SK-N-SH treated with all-trans-retinoic acid at 6 μM for 48 hours (cell line): ENCODE measurements around the gene PTX3.

ENCODE experiments used
- ATAC-seq: fragments of 200-7000 bp; cut with Tn5 transposase; 3 replicates; pipeline ENCODE4 v1.9.1; 2020; ENCODE audit warnings: mild to moderate bottlenecking, moderate library complexity
- ARNTL ChIP-seq: fragments of 450-650 bp; formaldehyde crosslinking; IDR thresholded peaks from 2 replicates; pipeline ENCODE4 v1.5.0; 2020; ENCODE audit warnings: low read depth, mild to moderate bottlenecking, moderate library complexity, borderline replicate concordance
- BACH2 ChIP-seq: fragments of 250-450 bp; sonication (Bioruptor Pico); IDR thresholded peaks from 2 replicates; pipeline ENCODE4 v1.9.0; 2021; ENCODE audit warnings: mild to moderate bottlenecking, borderline replicate concordance
- CSDC2 ChIP-seq: fragments of 250-450 bp; sonication (Bioruptor Pico); IDR thresholded peaks from 2 replicates; pipeline ENCODE4 v1.5.0; 2020; ENCODE audit warnings: mild to moderate bottlenecking, moderate library complexity
- ESRRG ChIP-seq: fragments of 250-450 bp; sonication (Bioruptor Pico); IDR thresholded peaks from 2 replicates; pipeline ENCODE4 v1.6.1; 2021; ENCODE audit warnings: mild to moderate bottlenecking
- GLIS3 ChIP-seq: fragments of 250-450 bp; sonication (Bioruptor Pico); IDR thresholded peaks from 2 replicates; pipeline ENCODE4 v1.5.0; 2020; ENCODE audit warnings: mild to moderate bottlenecking, moderate library complexity
- ISL1 ChIP-seq: fragments of 250-450 bp; sonication (Bioruptor Pico); IDR thresholded peaks from 2 replicates; pipeline ENCODE4 v2.1.2; 2022; ENCODE audit warnings: mild to moderate bottlenecking, moderate library complexity
- OSR1 ChIP-seq: fragments of 250-450 bp; sonication (Bioruptor Pico); IDR thresholded peaks from 2 replicates; pipeline ENCODE4 v1.8.0; 2022; ENCODE audit warnings: moderate library complexity, mild to moderate bottlenecking, inconsistent platforms
- PPARA ChIP-seq: fragments of 250-450 bp; sonication (Bioruptor Pico); IDR thresholded peaks from 2 replicates; pipeline ENCODE4 v1.5.0; 2020; ENCODE audit warnings: mild to moderate bottlenecking, borderline replicate concordance
- RARB ChIP-seq: fragments of 250-450 bp; sonication (Bioruptor Pico); IDR thresholded peaks from 2 replicates; pipeline ENCODE4 v1.8.0; 2021; ENCODE audit warnings: mild to moderate bottlenecking, moderate library complexity
- SNAI2 ChIP-seq: fragments of 250-450 bp; sonication (Bioruptor Pico); IDR thresholded peaks from 2 replicates; pipeline ENCODE4 v1.5.0; 2020; ENCODE audit warnings: mild to moderate bottlenecking, moderate library complexity
- TCF4 ChIP-seq: fragments of 250-450 bp; sonication (Bioruptor Pico); IDR thresholded peaks from 2 replicates; pipeline ENCODE4 v1.8.0; 2021; ENCODE audit warnings: mild to moderate bottlenecking, moderate library complexity, borderline replicate concordance
- TOX ChIP-seq: fragments of 250-450 bp; sonication (Bioruptor Pico); IDR thresholded peaks from 2 replicates; pipeline ENCODE4 v1.8.0; 2021; ENCODE audit warnings: mild to moderate bottlenecking, moderate library complexity, borderline replicate concordance
- ZFP3 ChIP-seq: fragments of 250-450 bp; sonication (Bioruptor Pico); IDR thresholded peaks from 2 replicates; pipeline ENCODE4 v1.5.0; 2020; ENCODE audit warnings: mild to moderate bottlenecking, moderate library complexity
- ZFP30 ChIP-seq: fragments of 450-650 bp; formaldehyde crosslinking; IDR thresholded peaks from 2 replicates; pipeline ENCODE4 v1.5.0; 2022; ENCODE audit warnings: mild to moderate bottlenecking, moderate library complexity
- ZNF70 ChIP-seq: fragments of 450-650 bp; formaldehyde crosslinking; IDR thresholded peaks from 2 replicates; pipeline ENCODE4 v1.5.0; 2020; ENCODE audit warnings: mild to moderate bottlenecking, moderate library complexity
- ZNF8 ChIP-seq: fragments of 450-650 bp; formaldehyde crosslinking; IDR thresholded peaks from 2 replicates; pipeline ENCODE4 v1.5.0; 2020; ENCODE audit warnings: mild to moderate bottlenecking, moderate library complexity
- TF ChIP-seq, protein P1 (sequence below): fragments of 250-450 bp; sonication (Bioruptor Pico); IDR thresholded peaks from 2 replicates; pipeline ENCODE4 v1.8.0; 2020; ENCODE audit warnings: mild to moderate bottlenecking, moderate library complexity, borderline replicate concordance
- TF ChIP-seq, protein P2 (sequence below): fragments of 250-450 bp; sonication (Bioruptor Pico); IDR thresholded peaks from 2 replicates; pipeline ENCODE4 v1.8.0; 2021; ENCODE audit warnings: low read depth, mild to moderate bottlenecking, moderate library complexity, borderline replicate concordance
- TF ChIP-seq, protein P3 (sequence below): fragments of 250-450 bp; sonication (Bioruptor Pico); IDR thresholded peaks from 2 replicates; pipeline ENCODE4 v1.5.0; 2020; ENCODE audit warnings: mild to moderate bottlenecking, moderate library complexity
- TF ChIP-seq, protein P4 (sequence below): fragments of 250-450 bp; sonication (Bioruptor Pico); IDR thresholded peaks from 2 replicates; pipeline ENCODE4 v1.5.1; 2021; ENCODE audit warnings: mild to moderate bottlenecking, moderate library complexity

Gene PTX3

DNA sequence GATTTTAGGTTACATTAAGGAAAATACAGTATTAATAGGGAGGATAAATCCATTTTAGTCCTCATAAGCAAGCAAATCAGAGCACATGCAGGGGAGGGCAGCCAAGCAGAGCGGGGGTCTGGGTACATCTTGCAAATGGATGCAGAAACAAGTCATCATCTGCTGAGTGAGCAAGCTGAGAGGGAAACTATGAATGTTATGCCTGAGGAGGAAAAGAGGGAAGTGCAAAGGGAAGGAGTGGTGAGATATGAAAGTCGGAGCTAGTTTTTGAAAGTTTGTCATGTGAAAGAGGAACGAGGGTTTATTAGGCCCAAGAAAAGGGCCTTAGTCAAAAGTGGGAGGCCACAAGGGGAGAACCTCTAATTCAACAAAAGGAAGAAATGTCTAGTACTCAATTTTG, 15.4 kb downstream of the PTX3 start:
- TF ChIP-seq, protein P1, sequence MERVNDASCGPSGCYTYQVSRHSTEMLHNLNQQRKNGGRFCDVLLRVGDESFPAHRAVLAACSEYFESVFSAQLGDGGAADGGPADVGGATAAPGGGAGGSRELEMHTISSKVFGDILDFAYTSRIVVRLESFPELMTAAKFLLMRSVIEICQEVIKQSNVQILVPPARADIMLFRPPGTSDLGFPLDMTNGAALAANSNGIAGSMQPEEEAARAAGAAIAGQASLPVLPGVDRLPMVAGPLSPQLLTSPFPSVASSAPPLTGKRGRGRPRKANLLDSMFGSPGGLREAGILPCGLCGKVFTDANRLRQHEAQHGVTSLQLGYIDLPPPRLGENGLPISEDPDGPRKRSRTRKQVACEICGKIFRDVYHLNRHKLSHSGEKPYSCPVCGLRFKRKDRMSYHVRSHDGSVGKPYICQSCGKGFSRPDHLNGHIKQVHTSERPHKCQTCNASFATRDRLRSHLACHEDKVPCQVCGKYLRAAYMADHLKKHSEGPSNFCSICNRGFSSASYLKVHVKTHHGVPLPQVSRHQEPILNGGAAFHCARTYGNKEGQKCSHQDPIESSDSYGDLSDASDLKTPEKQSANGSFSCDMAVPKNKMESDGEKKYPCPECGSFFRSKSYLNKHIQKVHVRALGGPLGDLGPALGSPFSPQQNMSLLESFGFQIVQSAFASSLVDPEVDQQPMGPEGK: no peak
- TF ChIP-seq TCF4 (CRISPR knock-in tag) (no peak), ZFP30 (CRISPR knock-in tag) (no peak), ZNF70 (no peak), ISL1 (CRISPR knock-in tag) (no peak), PPARA (no peak), BACH2 (CRISPR knock-in tag) (no peak), ZNF8 (CRISPR knock-in tag) (no peak), ARNTL (CRISPR knock-in tag) (no peak), OSR1 (CRISPR knock-in tag) (no peak), GLIS3 (no peak), CSDC2 (CRISPR knock-in tag) (no peak)
- TF ChIP-seq, protein P2, sequence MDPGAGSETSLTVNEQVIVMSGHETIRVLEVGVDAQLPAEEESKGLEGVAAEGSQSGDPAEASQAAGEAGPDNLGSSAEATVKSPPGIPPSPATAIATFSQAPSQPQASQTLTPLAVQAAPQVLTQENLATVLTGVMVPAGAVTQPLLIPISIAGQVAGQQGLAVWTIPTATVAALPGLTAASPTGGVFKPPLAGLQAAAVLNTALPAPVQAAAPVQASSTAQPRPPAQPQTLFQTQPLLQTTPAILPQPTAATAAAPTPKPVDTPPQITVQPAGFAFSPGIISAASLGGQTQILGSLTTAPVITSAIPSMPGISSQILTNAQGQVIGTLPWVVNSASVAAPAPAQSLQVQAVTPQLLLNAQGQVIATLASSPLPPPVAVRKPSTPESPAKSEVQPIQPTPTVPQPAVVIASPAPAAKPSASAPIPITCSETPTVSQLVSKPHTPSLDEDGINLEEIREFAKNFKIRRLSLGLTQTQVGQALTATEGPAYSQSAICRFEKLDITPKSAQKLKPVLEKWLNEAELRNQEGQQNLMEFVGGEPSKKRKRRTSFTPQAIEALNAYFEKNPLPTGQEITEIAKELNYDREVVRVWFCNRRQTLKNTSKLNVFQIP (CRISPR knock-in tag): no peak
- TF ChIP-seq, protein P3, sequence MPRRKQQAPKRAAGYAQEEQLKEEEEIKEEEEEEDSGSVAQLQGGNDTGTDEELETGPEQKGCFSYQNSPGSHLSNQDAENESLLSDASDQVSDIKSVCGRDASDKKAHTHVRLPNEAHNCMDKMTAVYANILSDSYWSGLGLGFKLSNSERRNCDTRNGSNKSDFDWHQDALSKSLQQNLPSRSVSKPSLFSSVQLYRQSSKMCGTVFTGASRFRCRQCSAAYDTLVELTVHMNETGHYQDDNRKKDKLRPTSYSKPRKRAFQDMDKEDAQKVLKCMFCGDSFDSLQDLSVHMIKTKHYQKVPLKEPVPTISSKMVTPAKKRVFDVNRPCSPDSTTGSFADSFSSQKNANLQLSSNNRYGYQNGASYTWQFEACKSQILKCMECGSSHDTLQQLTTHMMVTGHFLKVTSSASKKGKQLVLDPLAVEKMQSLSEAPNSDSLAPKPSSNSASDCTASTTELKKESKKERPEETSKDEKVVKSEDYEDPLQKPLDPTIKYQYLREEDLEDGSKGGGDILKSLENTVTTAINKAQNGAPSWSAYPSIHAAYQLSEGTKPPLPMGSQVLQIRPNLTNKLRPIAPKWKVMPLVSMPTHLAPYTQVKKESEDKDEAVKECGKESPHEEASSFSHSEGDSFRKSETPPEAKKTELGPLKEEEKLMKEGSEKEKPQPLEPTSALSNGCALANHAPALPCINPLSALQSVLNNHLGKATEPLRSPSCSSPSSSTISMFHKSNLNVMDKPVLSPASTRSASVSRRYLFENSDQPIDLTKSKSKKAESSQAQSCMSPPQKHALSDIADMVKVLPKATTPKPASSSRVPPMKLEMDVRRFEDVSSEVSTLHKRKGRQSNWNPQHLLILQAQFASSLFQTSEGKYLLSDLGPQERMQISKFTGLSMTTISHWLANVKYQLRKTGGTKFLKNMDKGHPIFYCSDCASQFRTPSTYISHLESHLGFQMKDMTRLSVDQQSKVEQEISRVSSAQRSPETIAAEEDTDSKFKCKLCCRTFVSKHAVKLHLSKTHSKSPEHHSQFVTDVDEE (CRISPR knock-in tag): no peak
- no peak for ATAC-seq

DNA sequence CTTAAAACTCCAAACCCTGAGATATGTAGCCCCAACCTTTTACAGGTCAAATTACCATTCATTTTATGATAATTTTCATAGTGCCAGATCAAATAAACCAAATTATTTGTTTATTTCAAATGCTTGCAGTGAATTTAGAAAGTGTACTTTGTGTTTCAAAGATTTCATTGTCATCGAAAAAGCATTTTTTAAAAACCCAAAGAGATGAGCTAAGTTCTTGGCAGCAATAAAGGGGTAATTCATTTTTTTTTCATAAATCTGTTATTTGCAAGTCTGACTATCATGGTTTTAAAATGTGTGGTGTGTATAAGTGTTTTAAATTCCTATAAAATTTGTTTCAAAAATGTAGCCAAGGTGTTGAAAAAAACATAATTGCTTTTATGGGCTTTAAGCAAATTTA, 17.2 kb downstream of the PTX3 start:
- ATAC-seq: no peak
- TF ChIP-seq OSR1 (CRISPR knock-in tag) (no peak), ARNTL (CRISPR knock-in tag) (no peak), BACH2 (CRISPR knock-in tag) (no peak), CSDC2 (CRISPR knock-in tag) (no peak), GLIS3 (no peak), ZNF70 (no peak), ZFP3 (no peak), ZNF8 (CRISPR knock-in tag) (no peak), ISL1 (CRISPR knock-in tag) (no peak)
- TF ChIP-seq, protein P1: no peak
- TF ChIP-seq, protein P3 (CRISPR knock-in tag): no peak

DNA sequence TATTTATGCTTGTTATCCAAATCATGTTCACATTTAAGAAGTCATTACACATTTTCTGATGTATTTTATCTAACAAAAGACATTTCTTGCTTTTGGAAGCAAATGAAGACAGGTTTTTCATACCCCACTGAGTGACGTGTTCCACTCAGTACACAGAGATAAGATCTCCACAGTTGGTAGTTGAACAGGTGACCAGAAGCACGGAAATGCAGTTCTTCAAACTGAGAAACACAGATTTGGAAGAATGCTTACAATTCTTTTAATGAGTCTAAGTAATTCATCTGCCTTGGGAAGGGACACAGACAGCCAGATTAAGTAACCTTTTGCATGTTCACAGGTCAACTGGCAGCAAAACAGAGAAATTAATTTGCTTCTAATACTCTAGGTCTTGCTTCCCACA, 23.1 kb downstream of the PTX3 start:
- no peak for ATAC-seq
- TF ChIP-seq, protein P3 (CRISPR knock-in tag): no peak
- TF ChIP-seq ZFP3 (no peak), ARNTL (CRISPR knock-in tag) (no peak), BACH2 (CRISPR knock-in tag) (no peak), TCF4 (CRISPR knock-in tag) (no peak), TOX (no peak), CSDC2 (CRISPR knock-in tag) (no peak), SNAI2 (no peak), RARB (CRISPR knock-in tag) (no peak), ESRRG (CRISPR knock-in tag) (no peak), GLIS3 (no peak)
- TF ChIP-seq, protein P4, sequence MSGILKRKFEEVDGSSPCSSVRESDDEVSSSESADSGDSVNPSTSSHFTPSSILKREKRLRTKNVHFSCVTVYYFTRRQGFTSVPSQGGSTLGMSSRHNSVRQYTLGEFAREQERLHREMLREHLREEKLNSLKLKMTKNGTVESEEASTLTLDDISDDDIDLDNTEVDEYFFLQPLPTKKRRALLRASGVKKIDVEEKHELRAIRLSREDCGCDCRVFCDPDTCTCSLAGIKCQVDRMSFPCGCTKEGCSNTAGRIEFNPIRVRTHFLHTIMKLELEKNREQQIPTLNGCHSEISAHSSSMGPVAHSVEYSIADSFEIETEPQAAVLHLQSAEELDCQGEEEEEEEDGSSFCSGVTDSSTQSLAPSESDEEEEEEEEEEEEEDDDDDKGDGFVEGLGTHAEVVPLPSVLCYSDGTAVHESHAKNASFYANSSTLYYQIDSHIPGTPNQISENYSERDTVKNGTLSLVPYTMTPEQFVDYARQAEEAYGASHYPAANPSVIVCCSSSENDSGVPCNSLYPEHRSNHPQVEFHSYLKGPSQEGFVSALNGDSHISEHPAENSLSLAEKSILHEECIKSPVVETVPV (CRISPR knock-in tag): no peak
- TF ChIP-seq, all 23 proteins: peak for 0
